Mucosa of descending colon (tissue), 3 donors: ENCODE results near the gene CLCN6. TPM values are rescaled to one million over a fixed set of nuclear protein-coding genes. Genes with fewer than 3 reads are reported as not detected.

Source experiments
- ATAC-seq: fragments of 200-7000 bp; cut with Tn5 transposase; one replicate; pipeline ENCODE4 v1.9.1; 2020; ENCODE audit warnings: mild to moderate bottlenecking, moderate library complexity
- DNase-seq, 3 donors: peaks; one replicate each; pipeline ENCODE4 v3.0.0-alpha.2; 2020
- H3K36me3 ChIP-seq: fragments of 200-600 bp; one replicate; pipeline ENCODE4 v1.8.0; 2021; ENCODE audit warnings: low read depth, mild to moderate bottlenecking
- H3K4me1 ChIP-seq: fragments of 200-600 bp; one replicate; pipeline ENCODE4 v1.8.0; 2021; ENCODE audit warnings: low read depth, mild to moderate bottlenecking
- H3K4me3 ChIP-seq: fragments of 200-600 bp; one replicate; pipeline ENCODE4 v1.8.0; 2021; ENCODE audit warnings: mild to moderate bottlenecking
- H3K9me3 ChIP-seq: fragments of 200-600 bp; one replicate; pipeline ENCODE4 v1.8.0; 2021; ENCODE audit warnings: mild to moderate bottlenecking
- intact Hi-C, 2 donors: fragments of 100-400 bp; cut with DNase I in 1 of 2; cut with micrococcal nuclease in 1 of 2; formaldehyde crosslinking; loops; one replicate each; pipeline versions ENCODE4 v1.11.0 to v1.11.1; 2022; cut with DNase I, micrococcal nuclease
- total RNA-seq, 3 donors: library from RNA; stranded (reverse); fragmentation: NEBNext Ultra II Directional in 2 of 3; extraction: Animal tissue kit (Norgen Biotek cat#: 25700) in 2 of 3; gene quantifications; one replicate each; pipeline versions ENCODE4 v1.2.1 to v1.2.4, GENCODE V29; 2021 to 2023
- TF ChIP-seq, protein P1 (sequence below): fragments of 200-600 bp; IDR thresholded peaks from one replicate; pipeline ENCODE4 v1.8.0; 2022; ENCODE audit warnings: antibody characterized with exemption, mild to moderate bottlenecking
- donor health status: DM: no; HTN: no; CAD: no; lungs with moderate emphysema.
- donor health status: DM: no; HTN: no; CAD: no.
- donor health status: DM: no; HTN: yes; CAD: no.

Gene CLCN6
- total RNA-seq, 3 donors from 2014 or later = 20.8 to 29.7 (median 24.3) TPM

DNA sequence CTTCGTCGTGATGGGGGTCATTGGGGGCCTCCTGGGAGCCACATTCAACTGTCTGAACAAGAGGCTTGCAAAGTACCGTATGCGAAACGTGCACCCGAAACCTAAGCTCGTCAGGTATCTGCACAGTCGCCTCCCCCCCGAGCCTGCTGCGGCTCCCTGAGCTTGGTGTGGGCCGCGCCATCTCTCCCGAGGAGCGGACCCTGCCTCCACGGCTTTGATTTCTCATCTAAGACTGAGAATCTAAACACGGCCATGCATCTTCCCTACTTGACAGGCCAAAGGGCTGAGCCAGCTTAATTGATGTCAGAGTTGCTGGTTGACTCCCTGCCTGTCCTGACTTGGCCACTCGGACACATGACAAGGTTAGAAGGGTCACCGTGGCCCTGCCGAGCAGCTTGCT is 22.5 kb downstream of the CLCN6 start:
- DNase-seq (no peak), ATAC-seq (no peak)
- Histone ChIP-seq H3K4me1 (no peaks in the 10 kb centered on the region), H3K9me3 (no peaks in the 10 kb centered on the region), H3K36me3 (peaks cover 8% of the 10 kb centered on the region), H3K4me3 (no peak overlapping the region)
- TF ChIP-seq, protein P1, sequence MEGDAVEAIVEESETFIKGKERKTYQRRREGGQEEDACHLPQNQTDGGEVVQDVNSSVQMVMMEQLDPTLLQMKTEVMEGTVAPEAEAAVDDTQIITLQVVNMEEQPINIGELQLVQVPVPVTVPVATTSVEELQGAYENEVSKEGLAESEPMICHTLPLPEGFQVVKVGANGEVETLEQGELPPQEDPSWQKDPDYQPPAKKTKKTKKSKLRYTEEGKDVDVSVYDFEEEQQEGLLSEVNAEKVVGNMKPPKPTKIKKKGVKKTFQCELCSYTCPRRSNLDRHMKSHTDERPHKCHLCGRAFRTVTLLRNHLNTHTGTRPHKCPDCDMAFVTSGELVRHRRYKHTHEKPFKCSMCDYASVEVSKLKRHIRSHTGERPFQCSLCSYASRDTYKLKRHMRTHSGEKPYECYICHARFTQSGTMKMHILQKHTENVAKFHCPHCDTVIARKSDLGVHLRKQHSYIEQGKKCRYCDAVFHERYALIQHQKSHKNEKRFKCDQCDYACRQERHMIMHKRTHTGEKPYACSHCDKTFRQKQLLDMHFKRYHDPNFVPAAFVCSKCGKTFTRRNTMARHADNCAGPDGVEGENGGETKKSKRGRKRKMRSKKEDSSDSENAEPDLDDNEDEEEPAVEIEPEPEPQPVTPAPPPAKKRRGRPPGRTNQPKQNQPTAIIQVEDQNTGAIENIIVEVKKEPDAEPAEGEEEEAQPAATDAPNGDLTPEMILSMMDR = no peak
- intact Hi-C loops = no loop called here

DNA sequence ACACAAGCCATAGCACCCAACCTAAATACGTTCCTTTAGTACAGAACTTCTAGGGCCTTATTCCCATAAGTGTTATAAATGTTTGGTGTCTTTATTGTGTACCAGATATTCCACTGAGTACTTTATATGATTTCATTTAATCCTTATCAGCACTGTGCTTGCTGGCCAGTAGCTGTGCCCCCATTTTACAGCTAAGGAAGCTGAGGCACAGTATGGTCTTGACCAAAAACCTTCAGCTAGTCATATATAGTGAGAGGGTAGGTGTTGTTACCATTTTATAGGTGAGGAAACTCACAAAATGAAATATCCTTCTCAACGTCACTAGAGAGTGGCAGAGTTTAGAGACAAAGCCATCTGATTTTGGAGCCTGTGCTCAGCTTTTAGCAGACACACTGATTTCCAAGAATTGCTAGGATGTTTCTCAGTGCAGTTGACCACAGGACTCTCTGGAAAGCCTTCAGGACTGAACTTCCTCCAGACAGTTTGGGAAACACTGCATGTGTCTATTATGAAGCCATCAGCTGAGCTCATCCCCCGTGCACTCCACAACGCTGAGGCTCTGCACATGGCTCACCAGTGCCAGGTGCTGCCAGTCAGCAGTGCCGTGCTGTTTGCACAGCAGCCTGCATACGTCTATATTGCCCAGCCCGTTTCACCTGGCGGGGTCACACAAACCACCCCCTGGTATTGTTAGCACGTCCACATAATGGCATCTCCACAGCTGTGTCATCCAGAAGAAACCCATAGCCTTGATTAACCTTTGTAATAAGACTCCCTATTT is 26.1 kb downstream of the CLCN6 start:
- peaks cover 17% of the 10 kb centered on the region for H3K36me3 ChIP-seq
- no peak for DNase-seq
- TF ChIP-seq, protein P1 = no peak
- no peak for ATAC-seq
- intact Hi-C loops = loop anchor here in 1 of 2 donors (10.0 kb wide), 1 partner anchor 63 kb away; no protein-coding TSS in a partner anchor
- no peak overlapping the region for H3K4me3 ChIP-seq
- no peaks in the 10 kb centered on the region for H3K4me1 ChIP-seq
- no peaks in the 10 kb centered on the region for H3K9me3 ChIP-seq

DNA sequence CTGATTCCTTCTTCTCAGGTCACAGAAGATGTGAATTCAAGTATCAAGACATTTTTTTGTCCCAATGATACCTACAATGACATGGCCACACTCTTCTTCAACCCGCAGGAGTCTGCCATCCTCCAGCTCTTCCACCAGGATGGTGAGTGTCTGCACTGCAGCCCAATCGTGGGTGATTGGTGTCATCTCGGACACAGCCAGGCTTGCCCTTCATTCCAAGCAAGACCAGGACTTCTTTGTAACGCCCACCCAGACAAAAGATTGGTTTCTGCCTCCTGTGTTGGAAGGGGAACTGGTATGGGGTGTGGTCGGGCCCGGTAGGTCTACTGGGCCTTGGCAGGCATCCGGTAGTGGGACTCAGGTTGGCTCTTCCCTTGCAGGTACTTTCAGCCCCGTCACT is 27.5 kb downstream of the CLCN6 start:
- TF ChIP-seq, protein P1 = no peak
- no peak for ATAC-seq
- DNase-seq = no peak
- Histone ChIP-seq H3K4me3 (no peak overlapping the region), H3K4me1 (no peaks in the 10 kb centered on the region), H3K36me3 (peaks cover 16% of the 10 kb centered on the region), H3K9me3 (no peaks in the 10 kb centered on the region)
- intact Hi-C loops = loop anchor here in 1 of 2 donors (10.0 kb wide), 1 partner anchor 61 kb away; no protein-coding TSS in a partner anchor

DNA sequence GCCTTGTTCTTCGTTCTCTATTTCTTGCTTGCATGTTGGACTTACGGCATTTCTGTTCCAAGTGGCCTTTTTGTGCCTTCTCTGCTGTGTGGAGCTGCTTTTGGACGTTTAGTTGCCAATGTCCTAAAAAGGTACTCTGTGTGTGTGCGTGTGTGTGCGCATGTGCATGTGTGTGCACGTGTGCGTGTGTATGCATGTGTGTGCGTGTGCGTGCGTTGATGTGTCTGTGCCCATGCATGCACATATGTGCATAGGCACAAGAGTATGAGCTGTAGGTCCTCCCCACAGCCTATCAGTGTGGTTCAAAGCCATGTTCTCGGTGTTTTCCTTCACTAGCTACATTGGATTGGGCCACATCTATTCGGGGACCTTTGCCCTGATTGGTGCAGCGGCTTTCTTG is 27.9 kb downstream of the CLCN6 start:
- no peak for ATAC-seq
- H3K4me3 ChIP-seq = no peak overlapping the region
- no peaks in the 10 kb centered on the region for H3K4me1 ChIP-seq
- no peaks in the 10 kb centered on the region for H3K9me3 ChIP-seq
- intact Hi-C loops = loop anchor here in 1 of 2 donors (10.0 kb wide), 1 partner anchor 61 kb away; no protein-coding TSS in a partner anchor
- peaks cover 16% of the 10 kb centered on the region for H3K36me3 ChIP-seq
- TF ChIP-seq, protein P1 = no peak
- no peak for DNase-seq

DNA sequence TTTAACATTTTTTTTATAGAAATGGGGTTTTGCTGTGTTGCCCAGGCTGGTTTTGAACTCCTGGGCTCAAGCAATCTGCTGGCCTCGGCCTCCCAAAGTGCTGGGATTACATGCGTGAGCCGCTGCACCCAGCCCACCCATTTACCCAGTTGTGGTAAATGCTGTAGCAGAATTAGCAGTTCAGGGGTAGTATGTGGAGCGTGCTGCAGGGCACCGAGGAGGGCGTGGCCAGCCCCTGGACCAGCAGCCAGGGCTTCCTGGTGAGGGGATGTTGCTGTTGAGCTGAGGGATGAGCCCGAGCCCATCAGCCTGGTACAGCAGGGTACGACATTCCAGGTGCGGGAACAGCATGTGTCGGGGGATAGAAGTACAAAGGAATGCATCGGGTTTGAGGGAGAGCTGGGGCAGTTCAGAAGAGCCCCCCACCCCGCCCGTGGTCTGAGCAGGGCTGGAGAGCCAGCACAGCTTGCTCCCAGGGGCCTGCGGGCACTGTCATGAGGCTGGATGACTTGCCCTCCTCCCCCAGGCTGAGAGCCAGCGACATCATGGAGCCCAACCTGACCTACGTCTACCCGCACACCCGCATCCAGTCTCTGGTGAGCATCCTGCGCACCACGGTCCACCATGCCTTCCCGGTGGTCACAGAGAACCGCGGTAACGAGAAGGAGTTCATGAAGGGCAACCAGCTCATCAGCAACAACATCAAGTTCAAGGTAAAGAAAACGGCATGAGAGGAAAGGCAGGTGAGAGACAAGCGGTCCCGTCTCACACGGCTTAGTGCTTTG is 29.6 kb downstream of the CLCN6 start:
- DNase-seq (no peak), ATAC-seq (no peak)
- H3K4me3 ChIP-seq = no peak overlapping the region
- TF ChIP-seq, protein P1 = no peak
- H3K36me3 ChIP-seq = peaks cover 11% of the 10 kb centered on the region
- H3K4me1 ChIP-seq = no peaks in the 10 kb centered on the region
- intact Hi-C loops = loop anchor here in 1 of 2 donors (10.0 kb wide), 1 partner anchor 59 kb away; no protein-coding TSS in a partner anchor
- no peaks in the 10 kb centered on the region for H3K9me3 ChIP-seq
